ENCODE results near the gene MOB3A. TPM values are rescaled to one million over a fixed set of nuclear protein-coding genes. Genes with fewer than 3 reads are reported as not detected.
A peak's percentile ranks its signal among the peaks of the same experiment; 100 is the strongest.

The MOB3A gene
- total and polyA plus RNA-seq, 9 of the 15 experiments (the other 6 are each of a cell fraction or from before 2014, with no cell fraction given) = 1.1 to 24.1 (median 6.0) TPM

DNA sequence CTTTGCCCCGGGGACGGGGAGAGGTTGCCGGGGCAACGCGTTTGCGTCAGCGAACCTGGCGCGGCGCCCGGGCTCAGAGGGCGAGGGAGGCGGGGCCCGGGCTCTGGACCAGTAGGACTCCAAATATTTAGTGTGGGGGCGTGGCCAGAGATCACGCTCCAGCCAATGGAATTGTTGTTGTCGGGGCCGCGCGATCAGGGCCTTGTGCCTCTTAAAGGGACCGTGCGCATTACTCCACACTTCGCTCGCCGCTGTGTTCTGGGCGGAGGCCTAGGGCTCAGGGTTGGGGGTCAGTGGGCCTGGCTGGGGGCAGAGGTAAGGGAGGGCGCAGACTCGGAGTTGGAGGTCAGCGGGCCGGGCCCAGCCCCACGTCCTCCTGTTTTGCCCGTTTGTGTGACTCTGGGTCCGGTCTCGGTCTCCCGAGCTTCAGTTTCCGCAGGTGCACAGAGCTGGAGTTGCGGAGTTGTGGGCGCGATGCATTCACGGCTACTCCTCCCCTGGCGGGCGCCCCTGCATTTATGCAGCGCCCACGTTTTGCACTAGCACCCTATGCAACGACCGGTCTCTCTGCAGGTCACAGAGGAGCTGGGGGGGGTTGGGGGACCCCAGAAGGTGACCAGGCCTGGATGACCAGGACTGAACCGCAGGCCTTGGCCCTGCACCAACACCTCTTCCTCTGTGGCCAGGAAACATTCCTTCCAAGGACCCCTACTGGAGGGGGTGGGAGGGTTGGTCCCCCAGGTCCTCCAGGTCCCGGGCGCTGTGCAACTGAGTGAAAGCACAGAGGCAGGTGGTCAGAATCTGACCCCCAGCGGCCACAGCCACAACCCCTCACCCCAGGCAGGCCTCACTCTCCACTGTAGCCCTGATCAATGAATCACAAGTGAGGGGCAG lies 34.4 kb downstream of the MOB3A start (continued):
- TF ChIP-seq, protein P1, sequence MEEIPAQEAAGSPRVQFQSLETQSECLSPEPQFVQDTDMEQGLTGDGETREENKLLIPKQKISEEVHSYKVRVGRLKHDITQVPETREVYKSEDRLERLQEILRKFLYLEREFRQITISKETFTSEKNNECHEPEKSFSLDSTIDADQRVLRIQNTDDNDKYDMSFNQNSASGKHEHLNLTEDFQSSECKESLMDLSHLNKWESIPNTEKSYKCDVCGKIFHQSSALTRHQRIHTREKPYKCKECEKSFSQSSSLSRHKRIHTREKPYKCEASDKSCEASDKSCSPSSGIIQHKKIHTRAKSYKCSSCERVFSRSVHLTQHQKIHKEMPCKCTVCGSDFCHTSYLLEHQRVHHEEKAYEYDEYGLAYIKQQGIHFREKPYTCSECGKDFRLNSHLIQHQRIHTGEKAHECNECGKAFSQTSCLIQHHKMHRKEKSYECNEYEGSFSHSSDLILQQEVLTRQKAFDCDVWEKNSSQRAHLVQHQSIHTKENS (CRISPR knock-in tag; IDR thresholded peaks at IDR 0.05) = no peak
- TF ChIP-seq SP1 (CRISPR knock-in tag; IDR thresholded peaks at IDR 0.05) = peak; percentile 77
- TF ChIP-seq TEAD4 (IDR thresholded peaks at IDR 0.05; ENCODE audit: low read length) = peak; percentile 7; the same call in 1 of the 2 replicates
- peak; percentile 75; the same call in 1 of the 2 replicates for TF ChIP-seq TEAD4 (CRISPR knock-in tag; IDR thresholded peaks at IDR 0.05; ENCODE audit: borderline replicate concordance)
- TF ChIP-seq CEBPB (tag; IDR thresholded peaks at IDR 0.05) = peak; percentile 77
- TF ChIP-seq, protein P2, sequence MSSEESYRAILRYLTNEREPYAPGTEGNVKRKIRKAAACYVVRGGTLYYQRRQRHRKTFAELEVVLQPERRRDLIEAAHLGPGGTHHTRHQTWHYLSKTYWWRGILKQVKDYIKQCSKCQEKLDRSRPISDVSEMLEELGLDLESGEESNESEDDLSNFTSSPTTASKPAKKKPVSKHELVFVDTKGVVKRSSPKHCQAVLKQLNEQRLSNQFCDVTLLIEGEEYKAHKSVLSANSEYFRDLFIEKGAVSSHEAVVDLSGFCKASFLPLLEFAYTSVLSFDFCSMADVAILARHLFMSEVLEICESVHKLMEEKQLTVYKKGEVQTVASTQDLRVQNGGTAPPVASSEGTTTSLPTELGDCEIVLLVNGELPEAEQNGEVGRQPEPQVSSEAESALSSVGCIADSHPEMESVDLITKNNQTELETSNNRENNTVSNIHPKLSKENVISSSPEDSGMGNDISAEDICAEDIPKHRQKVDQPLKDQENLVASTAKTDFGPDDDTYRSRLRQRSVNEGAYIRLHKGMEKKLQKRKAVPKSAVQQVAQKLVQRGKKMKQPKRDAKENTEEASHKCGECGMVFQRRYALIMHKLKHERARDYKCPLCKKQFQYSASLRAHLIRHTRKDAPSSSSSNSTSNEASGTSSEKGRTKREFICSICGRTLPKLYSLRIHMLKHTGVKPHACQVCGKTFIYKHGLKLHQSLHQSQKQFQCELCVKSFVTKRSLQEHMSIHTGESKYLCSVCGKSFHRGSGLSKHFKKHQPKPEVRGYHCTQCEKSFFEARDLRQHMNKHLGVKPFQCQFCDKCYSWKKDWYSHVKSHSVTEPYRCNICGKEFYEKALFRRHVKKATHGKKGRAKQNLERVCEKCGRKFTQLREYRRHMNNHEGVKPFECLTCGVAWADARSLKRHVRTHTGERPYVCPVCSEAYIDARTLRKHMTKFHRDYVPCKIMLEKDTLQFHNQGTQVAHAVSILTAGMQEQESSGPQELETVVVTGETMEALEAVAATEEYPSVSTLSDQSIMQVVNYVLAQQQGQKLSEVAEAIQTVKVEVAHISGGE (CRISPR knock-in tag; IDR thresholded peaks at IDR 0.05) = peak in 1 of 3 experiments; percentile 9; a peak in 2 of 6 replicates
- peak; percentile 83 for TF ChIP-seq POLR2B (IDR thresholded peaks at IDR 0.05; ENCODE audit: low read depth, partially characterized antibody)
- TF ChIP-seq ZBTB7A (IDR thresholded peaks at IDR 0.05; ENCODE audit: borderline replicate concordance, control insufficient read depth, low read depth, low read length) = peak; percentile 57; the same call in 1 of the 2 replicates
- no peak for TF ChIP-seq ZBTB17 (CRISPR knock-in tag; IDR thresholded peaks at IDR 0.05)
- TF ChIP-seq ETV1 (tag; conservative IDR thresholded peaks at IDR 0.05; ENCODE audit: low read depth) = no peak
- TF ChIP-seq CC2D1A (IDR thresholded peaks at IDR 0.05) = peak; percentile 41; the same call in 1 of the 2 replicates
- TF ChIP-seq FOSL1 (tag; conservative IDR thresholded peaks at IDR 0.05) = 0 out of 2 replicates have a peak, but pooled peaks have one; percentile 7
- TF ChIP-seq, protein P3, sequence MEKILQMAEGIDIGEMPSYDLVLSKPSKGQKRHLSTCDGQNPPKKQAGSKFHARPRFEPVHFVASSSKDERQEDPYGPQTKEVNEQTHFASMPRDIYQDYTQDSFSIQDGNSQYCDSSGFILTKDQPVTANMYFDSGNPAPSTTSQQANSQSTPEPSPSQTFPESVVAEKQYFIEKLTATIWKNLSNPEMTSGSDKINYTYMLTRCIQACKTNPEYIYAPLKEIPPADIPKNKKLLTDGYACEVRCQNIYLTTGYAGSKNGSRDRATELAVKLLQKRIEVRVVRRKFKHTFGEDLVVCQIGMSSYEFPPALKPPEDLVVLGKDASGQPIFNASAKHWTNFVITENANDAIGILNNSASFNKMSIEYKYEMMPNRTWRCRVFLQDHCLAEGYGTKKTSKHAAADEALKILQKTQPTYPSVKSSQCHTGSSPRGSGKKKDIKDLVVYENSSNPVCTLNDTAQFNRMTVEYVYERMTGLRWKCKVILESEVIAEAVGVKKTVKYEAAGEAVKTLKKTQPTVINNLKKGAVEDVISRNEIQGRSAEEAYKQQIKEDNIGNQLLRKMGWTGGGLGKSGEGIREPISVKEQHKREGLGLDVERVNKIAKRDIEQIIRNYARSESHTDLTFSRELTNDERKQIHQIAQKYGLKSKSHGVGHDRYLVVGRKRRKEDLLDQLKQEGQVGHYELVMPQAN (IDR thresholded peaks at IDR 0.05; ENCODE audit: borderline replicate concordance) = peak; percentile 12; the same call in 1 of the 2 replicates
- TF ChIP-seq, protein P4, sequence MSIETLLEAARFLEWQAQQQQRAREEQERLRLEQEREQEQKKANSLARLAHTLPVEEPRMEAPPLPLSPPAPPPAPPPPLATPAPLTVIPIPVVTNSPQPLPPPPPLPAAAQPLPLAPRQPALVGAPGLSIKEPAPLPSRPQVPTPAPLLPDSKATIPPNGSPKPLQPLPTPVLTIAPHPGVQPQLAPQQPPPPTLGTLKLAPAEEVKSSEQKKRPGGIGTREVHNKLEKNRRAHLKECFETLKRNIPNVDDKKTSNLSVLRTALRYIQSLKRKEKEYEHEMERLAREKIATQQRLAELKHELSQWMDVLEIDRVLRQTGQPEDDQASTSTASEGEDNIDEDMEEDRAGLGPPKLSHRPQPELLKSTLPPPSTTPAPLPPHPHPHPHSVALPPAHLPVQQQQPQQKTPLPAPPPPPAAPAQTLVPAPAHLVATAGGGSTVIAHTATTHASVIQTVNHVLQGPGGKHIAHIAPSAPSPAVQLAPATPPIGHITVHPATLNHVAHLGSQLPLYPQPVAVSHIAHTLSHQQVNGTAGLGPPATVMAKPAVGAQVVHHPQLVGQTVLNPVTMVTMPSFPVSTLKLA (conservative IDR thresholded peaks at IDR 0.05) = peak; percentile 57 to 59
- TF ChIP-seq, protein P5, sequence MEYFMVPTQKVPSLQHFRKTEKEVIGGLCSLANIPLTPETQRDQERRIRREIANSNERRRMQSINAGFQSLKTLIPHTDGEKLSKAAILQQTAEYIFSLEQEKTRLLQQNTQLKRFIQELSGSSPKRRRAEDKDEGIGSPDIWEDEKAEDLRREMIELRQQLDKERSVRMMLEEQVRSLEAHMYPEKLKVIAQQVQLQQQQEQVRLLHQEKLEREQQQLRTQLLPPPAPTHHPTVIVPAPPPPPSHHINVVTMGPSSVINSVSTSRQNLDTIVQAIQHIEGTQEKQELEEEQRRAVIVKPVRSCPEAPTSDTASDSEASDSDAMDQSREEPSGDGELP (CRISPR knock-in tag; IDR thresholded peaks at IDR 0.05; ENCODE audit: borderline replicate concordance) = peak; percentile 9; the same call in 1 of the 2 replicates
- TF ChIP-seq PML (IDR thresholded peaks at IDR 0.05; ENCODE audit: low read length) = peak; percentile 54; the same call in 1 of the 2 replicates

Data from K562 (cell line).